Endothelial cell of umbilical vein (primary cell): ENCODE results near the gene CCNL2. TPM values are rescaled to one million over a fixed set of nuclear protein-coding genes. Genes with fewer than 3 reads are reported as not detected.

Experiments used
- BruUV-seq: library from RNA; stranded (reverse); fragments of 400-500 nt; replicated peaks from 2 replicates; lab custom pipeline; 2021; lab: Mats Ljungman, UMichigan
- CTCF ChIA-PET: fragments of 300-600, 350-600 bp; sonication (Branson Sonifier 250); formaldehyde crosslinking; loops from one replicate; lab custom pipeline; 2021; ENCODE audit warnings: antibody characterized with exemption, inconsistent platforms; lab: Charles Lee
- POLR2A ChIA-PET: fragments of 300-600, 350-600 bp; sonication (Branson Sonifier 250); formaldehyde crosslinking; loops from one replicate; lab custom pipeline; 2021; ENCODE audit warnings: antibody characterized with exemption, inconsistent platforms; lab: Charles Lee
- DNase-seq: peaks from one replicate; pipeline ENCODE4 v3.0.0-alpha.2; 2011; ENCODE audit warnings: low read depth, low spot score
- FAIRE-seq: peaks from 2 replicates; lab custom pipeline; 2011; peaks lifted over from hg19 to GRCh38; lab: Jason Lieb, UNC
- H2AFZ ChIP-seq: 2 replicates; pipeline ENCODE4 v1.6.0; 2012; ENCODE audit warnings: low read depth, low read length, control low read depth, inconsistent platforms
- H3K27ac ChIP-seq: 2 replicates; pipeline ENCODE4 v1.5.1; 2011; ENCODE audit warnings: low read depth, mild to moderate bottlenecking, control low read depth, low read length, moderate library complexity; ENCODE audit not compliant: insufficient read depth
- H3K27me3 ChIP-seq, 2 experiments: 2 replicates each; pipeline versions ENCODE4 v1.6.0 to v1.6.1; 2011; ENCODE audit warnings: low read length in 2 of 2, mixed read lengths in 1 of 2; ENCODE audit not compliant: control insufficient read depth in 2 of 2, insufficient read depth in 2 of 2
- H3K36me3 ChIP-seq, 2 experiments: 2 replicates in 1 of 2; 3 replicates in 1 of 2; pipeline ENCODE4 v1.5.1; 2011; ENCODE audit warnings: low read length in 2 of 2, mild to moderate bottlenecking in 1 of 2, moderate library complexity in 1 of 2; ENCODE audit not compliant: control insufficient read depth in 2 of 2, insufficient read depth in 2 of 2; ENCODE audit errors: extremely low read depth in 1 of 2
- H3K4me1 ChIP-seq: 3 replicates; pipeline ENCODE4 v1.5.1; 2011; ENCODE audit warnings: mild to moderate bottlenecking, low read length; ENCODE audit not compliant: control insufficient read depth, insufficient read depth; ENCODE audit errors: extremely low read depth
- H3K4me2 ChIP-seq: 2 replicates; pipeline ENCODE4 v1.6.1; 2011; ENCODE audit warnings: low read length, control low read depth, mixed read lengths; ENCODE audit not compliant: insufficient read depth
- H3K4me3 ChIP-seq, 3 experiments: fragments of 200-600 bp in 1 of 3; sonication (generic), shearing (Covaris generic) in 1 of 3; replicated peaks in 1 of 3; 2 replicates each; pipeline ENCODE4 v1.5.1; 2011 to 2016; ENCODE audit warnings: control low read depth in 3 of 3, low read length in 3 of 3, mild to moderate bottlenecking in 2 of 3, inconsistent platforms in 1 of 3, low read depth in 1 of 3, moderate library complexity in 1 of 3; ENCODE audit not compliant: insufficient read depth in 1 of 3
- H3K79me2 ChIP-seq: 2 replicates; pipeline ENCODE4 v1.6.0; 2012; ENCODE audit warnings: low read length, inconsistent platforms; ENCODE audit not compliant: control insufficient read depth, insufficient read depth
- H3K9ac ChIP-seq: replicated peaks from 2 replicates; pipeline ENCODE3; 2011; ENCODE audit warnings: low read length, control low read depth; ENCODE audit not compliant: insufficient read depth; ENCODE audit errors: extremely low read depth
- H3K9me1 ChIP-seq: replicated peaks from 3 replicates; pipeline ENCODE4 v1.6.0; 2011; ENCODE audit warnings: mild to moderate bottlenecking, low read length; ENCODE audit not compliant: control insufficient read depth, insufficient read depth; ENCODE audit errors: extremely low read depth
- H3K9me3 ChIP-seq: replicated peaks from 2 replicates; pipeline ENCODE4 v1.5.1; 2012; ENCODE audit warnings: low read length, inconsistent platforms; ENCODE audit not compliant: control insufficient read depth, insufficient read depth
- H4K20me1 ChIP-seq: replicated peaks from 2 replicates; pipeline ENCODE3; 2011; ENCODE audit warnings: mild to moderate bottlenecking, low read length; ENCODE audit not compliant: control insufficient read depth, insufficient read depth; ENCODE audit errors: extremely low read depth
- CTCF ChIP-seq, 2 donors: IDR thresholded peaks; 1 replicate in 1 of 2; 2 replicates in 1 of 2; pipeline ENCODE4 v1.5.1; 2011; ENCODE audit warnings: low read length in 2 of 2, mild to moderate bottlenecking in 2 of 2, moderate library complexity in 2 of 2, control low read depth in 1 of 2, inconsistent platforms in 1 of 2, low read depth in 1 of 2; ENCODE audit not compliant: insufficient read depth in 1 of 2; ENCODE audit errors: extremely low read depth in 1 of 2
- EZH2 ChIP-seq: IDR thresholded peaks from 2 replicates; pipeline ENCODE4 v1.6.1; 2012; ENCODE audit warnings: borderline replicate concordance, low read depth, mild to moderate bottlenecking, moderate library complexity, low read length, inconsistent platforms; ENCODE audit not compliant: severe bottlenecking
- FOS ChIP-seq: IDR thresholded peaks from 2 replicates; pipeline ENCODE4 v1.6.1; 2011; ENCODE audit warnings: mild to moderate bottlenecking, low read length, moderate library complexity, borderline replicate concordance; ENCODE audit not compliant: insufficient read depth
- GATA2 ChIP-seq: IDR thresholded peaks from 2 replicates; pipeline ENCODE4 v1.7.0; 2011; ENCODE audit warnings: low read depth, mild to moderate bottlenecking, moderate library complexity, mixed read lengths, low read length; ENCODE audit not compliant: insufficient read length, insufficient read depth
- JUN ChIP-seq: IDR thresholded peaks from 2 replicates; pipeline ENCODE4 v1.6.1; 2011; ENCODE audit warnings: borderline replicate concordance, low read depth; ENCODE audit not compliant: insufficient read length, insufficient read depth
- MAX ChIP-seq: IDR thresholded peaks from 2 replicates; pipeline ENCODE4 v1.6.1; 2011; ENCODE audit not compliant: insufficient read depth, insufficient read length
- MYC ChIP-seq: IDR thresholded peaks from one replicate; pipeline ENCODE4 v1.6.1; 2011; ENCODE audit warnings: mild to moderate bottlenecking, low read depth, low read length
- POLR2A ChIP-seq: IDR thresholded peaks from 2 replicates; pipeline ENCODE4 v1.6.1; 2012; ENCODE audit warnings: low read depth, mild to moderate bottlenecking, control low read depth, low read length
- POLR2AphosphoS5 ChIP-seq: IDR thresholded peaks from 2 replicates; pipeline ENCODE4 v1.6.1; 2012; ENCODE audit warnings: low read depth, mild to moderate bottlenecking, control low read depth, low read length, moderate library complexity; ENCODE audit not compliant: insufficient read depth
- dilution Hi-C: fragments of 300-500 bp; cut with MboI; formaldehyde crosslinking; loops from one replicate; pipeline ENCODE4 v1.15.0; 2019; ENCODE audit warnings: low sequenced_read_pairs; ENCODE audit not compliant: extremely low pct_ligation_motif_present
- intact Hi-C: fragments of 100-400 bp; cut with micrococcal nuclease; formaldehyde crosslinking; loops from one replicate; pipeline ENCODE4 v1.10.0; 2022
- polyA plus RNA-seq, 4 experiments: library from polyadenylated mRNA; depleted of rRNA in 3 of 4; stranded (reverse) in 3 of 4; unstranded in 1 of 4; fragments of >200 nt; gene quantifications; 2 replicates each; pipeline versions ENCODE4 v1.2.1 to v1.2.3, GENCODE V29; 2011 to 2012; ENCODE audit warnings: missing spikeins in 1 of 4
- total RNA-seq: library from RNA; stranded (reverse); gene quantifications from 2 replicates; pipeline ENCODE4 v1.2.3, GENCODE V29; 2021

Gene CCNL2
- total and polyA plus RNA-seq, 2 donors (not counting 3 experiments of a cell fraction or from before 2014, with no cell fraction given): 188 to 209 TPM

DNA sequence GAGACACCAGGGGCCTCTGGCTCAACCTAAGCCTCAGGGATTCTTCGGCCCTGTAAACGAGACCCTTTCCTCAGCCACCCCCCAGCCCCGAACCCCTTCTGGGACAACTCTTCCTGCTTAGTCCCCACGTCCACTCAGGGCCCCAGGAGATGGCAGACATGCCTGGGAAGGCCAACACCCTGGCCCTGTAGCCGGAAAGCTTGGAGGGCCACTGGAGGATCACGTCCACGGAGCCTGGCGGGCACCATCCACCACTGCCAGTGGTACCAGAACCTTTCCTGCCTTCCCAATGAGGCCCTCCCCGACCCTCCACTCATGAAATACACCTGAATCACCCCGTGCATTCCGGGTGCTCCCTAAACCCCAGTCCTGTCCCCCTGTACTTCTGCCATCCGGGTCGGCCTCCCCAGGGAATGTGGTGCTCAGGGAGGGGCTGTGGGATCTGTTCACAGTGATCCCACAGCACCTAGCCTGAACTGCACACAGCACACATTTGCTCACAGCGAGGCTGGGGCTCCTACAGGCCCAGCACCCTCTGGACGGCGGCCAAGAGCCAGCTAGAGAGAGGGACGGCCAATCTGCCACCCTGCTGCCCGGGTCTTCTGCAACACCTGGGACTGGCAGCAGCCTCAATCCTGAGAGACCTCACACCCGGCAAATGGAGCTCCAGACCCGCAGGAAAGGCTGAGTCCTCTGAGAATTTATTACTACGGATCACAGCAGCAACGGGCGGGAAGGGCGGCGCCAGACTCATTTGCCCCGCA is 25.9 kb downstream of the CCNL2 start:
- CTCF ChIA-PET: interaction anchor here (0.8 to 2.4 kb wide), 10 partner anchors 11 to 251 kb away, joined by 3 to 9 read pairs (median 5); partner anchors contain the start of gene CCNL2
- Histone ChIP-seq H3K9me3 (no peaks in the 10 kb centered on the region), H4K20me1 (no peaks in the 10 kb centered on the region), H3K9ac (no peak overlapping the region), H2AFZ (no peak overlapping the region), H3K36me3 (peaks cover 0 to 3% of the 10 kb centered on the region in 2 experiments), H3K4me2 (no peak overlapping the region), H3K79me2 (peaks cover 19% of the 10 kb centered on the region), H3K4me1 (peaks cover 13% of the 10 kb centered on the region), H3K27ac (no peak overlapping the region), H3K9me1 (no peaks in the 10 kb centered on the region), H3K4me3 (no peak overlapping the region), H3K27me3 (no peaks in the 10 kb centered on the region)
- DNase-seq: no peak
- FAIRE-seq: no peak
- no peak for TF ChIP-seq FOS
- no peak for TF ChIP-seq POLR2AphosphoS5
- TF ChIP-seq EZH2: no peak
- TF ChIP-seq POLR2A: no peak
- no peak for TF ChIP-seq GATA2
- TF ChIP-seq MAX: no peak
- TF ChIP-seq MYC: no peak
- no peak for TF ChIP-seq CTCF (IDR thresholded peaks at IDR 0.05; ENCODE audit: extremely low read depth in 1 of 2, insufficient read depth in 1 of 2, low read depth in 1 of 2, low read length in 2 of 2)
- TF ChIP-seq JUN: no peak
- BruUV-seq: no TSS peak
- POLR2A ChIA-PET: no interaction called here
- intact Hi-C loops: no loop called here
- dilution Hi-C loops: no loop called here
